Measurements from ENCODE around the gene FOXE3. TPM values are rescaled to one million over a fixed set of nuclear protein-coding genes. Genes with fewer than 3 reads are reported as not detected.
"Not testable (repeated sequence)": the region's sequence is repeated elsewhere in the genome, so short reads cannot be mapped to it uniquely, and the experiment has no call there.

FOXE3 gene
- polyA plus RNA-seq, 2 of the 4 experiments (the other 2 are of a cell fraction) = 0.08 TPM; not detected in 1

DNA sequence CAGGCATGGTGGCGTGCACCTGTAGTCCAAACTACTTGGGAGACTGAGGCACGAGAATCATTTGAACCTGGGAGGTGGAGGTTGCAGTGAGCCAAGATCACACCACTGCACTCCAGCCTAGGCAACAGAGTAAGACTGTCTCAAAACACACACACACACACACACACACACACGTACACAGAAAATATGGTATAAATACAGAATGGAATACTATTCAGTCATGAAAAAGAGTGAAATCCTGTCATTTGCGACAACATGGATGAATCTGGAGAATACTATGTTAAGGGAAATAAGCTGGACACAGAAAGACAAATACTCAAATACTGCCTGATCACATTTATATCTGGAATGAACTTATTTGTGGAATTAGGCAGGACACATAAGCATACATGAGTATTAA lies 40.2 kb downstream of the FOXE3 start:
- no peak overlapping the region for H3K4me2 ChIP-seq
- TF ChIP-seq TP53 (CRISPR knock-in tag; IDR thresholded peaks at IDR 0.05) = no peak
- TF ChIP-seq, protein P1, sequence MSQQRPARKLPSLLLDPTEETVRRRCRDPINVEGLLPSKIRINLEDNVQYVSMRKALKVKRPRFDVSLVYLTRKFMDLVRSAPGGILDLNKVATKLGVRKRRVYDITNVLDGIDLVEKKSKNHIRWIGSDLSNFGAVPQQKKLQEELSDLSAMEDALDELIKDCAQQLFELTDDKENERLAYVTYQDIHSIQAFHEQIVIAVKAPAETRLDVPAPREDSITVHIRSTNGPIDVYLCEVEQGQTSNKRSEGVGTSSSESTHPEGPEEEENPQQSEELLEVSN (IDR thresholded peaks at IDR 0.05; ENCODE audit: borderline replicate concordance, low read depth) = no peak
- no peak for TF ChIP-seq JUNB (IDR thresholded peaks at IDR 0.05)
- no peak for TF ChIP-seq RAD21 (conservative IDR thresholded peaks at IDR 0.05 in 1 of 2, IDR thresholded peaks at IDR 0.05 in 1 of 2)
- TF ChIP-seq GATA3 (IDR thresholded peaks at IDR 0.05; ENCODE audit: borderline replicate concordance) = no peak
- TF ChIP-seq HOXB5 (CRISPR knock-in tag; IDR thresholded peaks at IDR 0.05) = no peak
- TF ChIP-seq EHMT2 (IDR thresholded peaks at IDR 0.05; ENCODE audit: low read depth) = no peak
- no peak for TF ChIP-seq MYC (IDR thresholded peaks at IDR 0.05; ENCODE audit: borderline replicate concordance, low read length)
- TF ChIP-seq PHF8 (IDR thresholded peaks at IDR 0.05; ENCODE audit: borderline replicate concordance, low read depth) = no peak
- TF ChIP-seq, protein P2, sequence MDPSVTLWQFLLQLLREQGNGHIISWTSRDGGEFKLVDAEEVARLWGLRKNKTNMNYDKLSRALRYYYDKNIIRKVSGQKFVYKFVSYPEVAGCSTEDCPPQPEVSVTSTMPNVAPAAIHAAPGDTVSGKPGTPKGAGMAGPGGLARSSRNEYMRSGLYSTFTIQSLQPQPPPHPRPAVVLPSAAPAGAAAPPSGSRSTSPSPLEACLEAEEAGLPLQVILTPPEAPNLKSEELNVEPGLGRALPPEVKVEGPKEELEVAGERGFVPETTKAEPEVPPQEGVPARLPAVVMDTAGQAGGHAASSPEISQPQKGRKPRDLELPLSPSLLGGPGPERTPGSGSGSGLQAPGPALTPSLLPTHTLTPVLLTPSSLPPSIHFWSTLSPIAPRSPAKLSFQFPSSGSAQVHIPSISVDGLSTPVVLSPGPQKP (IDR thresholded peaks at IDR 0.05; ENCODE audit: low read depth, low read length) = no peak
- no peak for TF ChIP-seq RARB (CRISPR knock-in tag; IDR thresholded peaks at IDR 0.05)
- no peak for TF ChIP-seq CEBPB (IDR thresholded peaks at IDR 0.05)
- TF ChIP-seq HOXA7 (CRISPR knock-in tag; IDR thresholded peaks at IDR 0.05) = no peak
- TF ChIP-seq MAFK (IDR thresholded peaks at IDR 0.05; ENCODE audit: partially characterized antibody) = no peak
- TF ChIP-seq, protein P3, sequence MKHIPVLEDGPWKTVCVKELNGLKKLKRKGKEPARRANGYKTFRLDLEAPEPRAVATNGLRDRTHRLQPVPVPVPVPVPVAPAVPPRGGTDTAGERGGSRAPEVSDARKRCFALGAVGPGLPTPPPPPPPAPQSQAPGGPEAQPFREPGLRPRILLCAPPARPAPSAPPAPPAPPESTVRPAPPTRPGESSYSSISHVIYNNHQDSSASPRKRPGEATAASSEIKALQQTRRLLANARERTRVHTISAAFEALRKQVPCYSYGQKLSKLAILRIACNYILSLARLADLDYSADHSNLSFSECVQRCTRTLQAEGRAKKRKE (CRISPR knock-in tag; IDR thresholded peaks at IDR 0.05; ENCODE audit: low read depth) = no peak
- TF ChIP-seq RNF2 (IDR thresholded peaks at IDR 0.05; ENCODE audit: borderline replicate concordance, low read depth) = no peak
- no peaks in the 10 kb centered on the region for H3K4me1 ChIP-seq
- DNase-seq (ENCODE audit: low read depth in 1 of 2, low spot score in 1 of 2) = no peak
- no peak for FAIRE-seq
- WGBS (ENCODE audit: missing lambda C conversion rate) = 63% methylated on average over 3 of the region's 4 CpGs
- H3K4me3 ChIP-seq = no peak overlapping the region
- H3K27ac ChIP-seq = no peak overlapping the region
- no peak for ATAC-seq
- CTCF ChIA-PET = interaction anchor here (0.6 to 1.3 kb wide), 2 partner anchors 20 to 254 kb away, joined by 3 read pairs; no protein-coding TSS in a partner anchor
- no peaks in the 10 kb centered on the region for H3K9me3 ChIP-seq
- POLR2A ChIA-PET = no interaction called here

GRCh38 chr1:47457547-47457946 lies 41.5 kb downstream of the FOXE3 start:
- WGBS (ENCODE audit: missing lambda C conversion rate) = 89% methylated on average over 16 of the region's 16 CpGs
- H3K4me1 ChIP-seq; ATAC-seq; POLR2A ChIA-PET; FAIRE-seq; H3K27ac ChIP-seq; H3K4me3 ChIP-seq; DNase-seq (ENCODE audit: low read depth in 1 of 2, low spot score in 1 of 2); H3K4me2 ChIP-seq; H3K9me3 ChIP-seq: not testable (repeated sequence)
- CTCF ChIA-PET = interaction anchor here (1.7 kb wide), 1 partner anchor 20 kb away, joined by 8 read pairs; the partner anchor contains the start of gene FOXD2

DNA sequence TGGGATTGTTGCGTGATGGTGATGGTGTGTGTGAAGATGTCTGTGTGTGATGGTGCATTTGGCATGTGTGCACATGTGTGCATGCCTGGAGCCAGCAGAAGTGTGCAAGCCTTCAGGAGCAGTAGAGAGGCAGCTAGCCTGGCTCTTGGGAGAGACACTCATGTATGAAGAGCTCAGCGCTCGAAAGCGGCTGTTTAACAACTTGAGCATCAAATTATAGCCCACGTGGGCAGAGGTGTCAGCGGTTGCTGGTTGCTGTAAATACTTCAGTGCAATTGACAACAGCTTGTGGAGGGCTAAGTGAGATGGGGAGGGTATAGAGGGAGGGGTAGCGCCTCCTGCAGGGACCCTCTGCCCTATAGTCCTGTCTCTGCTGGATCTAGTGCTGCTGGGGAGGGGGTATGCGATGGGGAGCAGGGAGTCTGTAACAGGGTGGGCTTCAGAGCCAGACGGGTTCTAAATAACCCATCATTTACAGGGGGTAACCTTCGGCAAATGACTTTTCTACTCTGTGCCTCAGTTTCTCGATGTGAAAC lies 43.2 kb downstream of the FOXE3 start:
- FAIRE-seq (no peak), ATAC-seq (no peak)

More for the DNA sequence above, 43.2 kb downstream of the FOXE3 start:
- POLR2A ChIA-PET = no interaction called here
- no peaks in the 10 kb centered on the region for H3K4me1 ChIP-seq
- no peak for DNase-seq (ENCODE audit: low read depth in 1 of 2, low spot score in 1 of 2)
- TF ChIP-seq HEYL (CRISPR knock-in tag; IDR thresholded peaks at IDR 0.05) (no peak), CHD4 (IDR thresholded peaks at IDR 0.05; ENCODE audit: borderline replicate concordance) (no peak), RARB (CRISPR knock-in tag; IDR thresholded peaks at IDR 0.05) (no peak), ZSCAN20 (CRISPR knock-in tag; IDR thresholded peaks at IDR 0.05) (no peak), USF2 (IDR thresholded peaks at IDR 0.05) (no peak), NR3C1 (IDR thresholded peaks at IDR 0.05) (no peak), POLR2AphosphoS2 (conservative IDR thresholded peaks at IDR 0.05; ENCODE audit: low read length) (no peak), CHD2 (IDR thresholded peaks at IDR 0.05; ENCODE audit: low read length, partially characterized antibody) (no peak), POLR2A (IDR thresholded peaks at IDR 0.05; ENCODE audit: low read length) (no peak), KDM1A (IDR thresholded peaks at IDR 0.05; ENCODE audit: low read depth) (no peak), JUN (IDR thresholded peaks at IDR 0.05) (no peak), CBX8 (IDR thresholded peaks at IDR 0.05) (no peak), MYC (IDR thresholded peaks at IDR 0.05; ENCODE audit: borderline replicate concordance, low read length) (no peak), CTCF (IDR thresholded peaks at IDR 0.05) (no peak)
- TF ChIP-seq, protein P2 (IDR thresholded peaks at IDR 0.05; ENCODE audit: low read depth, low read length) = no peak
- 59% methylated on average over 9 of the region's 11 CpGs for WGBS (ENCODE audit: missing lambda C conversion rate)
- CTCF ChIA-PET = interaction anchor here (0.6 to 4.0 kb wide), 4 partner anchors 10 to 267 kb away, joined by 3 to 22 read pairs (median 6); no protein-coding TSS in a partner anchor
- no peak overlapping the region for H3K4me2 ChIP-seq
- H3K27ac ChIP-seq = no peak overlapping the region
- no peak overlapping the region for H3K4me3 ChIP-seq
- H3K9me3 ChIP-seq = no peaks in the 10 kb centered on the region

All from A549 (cell line).